Measurements from ENCODE around the gene CHCHD6.

Gene CHCHD6

DNA sequence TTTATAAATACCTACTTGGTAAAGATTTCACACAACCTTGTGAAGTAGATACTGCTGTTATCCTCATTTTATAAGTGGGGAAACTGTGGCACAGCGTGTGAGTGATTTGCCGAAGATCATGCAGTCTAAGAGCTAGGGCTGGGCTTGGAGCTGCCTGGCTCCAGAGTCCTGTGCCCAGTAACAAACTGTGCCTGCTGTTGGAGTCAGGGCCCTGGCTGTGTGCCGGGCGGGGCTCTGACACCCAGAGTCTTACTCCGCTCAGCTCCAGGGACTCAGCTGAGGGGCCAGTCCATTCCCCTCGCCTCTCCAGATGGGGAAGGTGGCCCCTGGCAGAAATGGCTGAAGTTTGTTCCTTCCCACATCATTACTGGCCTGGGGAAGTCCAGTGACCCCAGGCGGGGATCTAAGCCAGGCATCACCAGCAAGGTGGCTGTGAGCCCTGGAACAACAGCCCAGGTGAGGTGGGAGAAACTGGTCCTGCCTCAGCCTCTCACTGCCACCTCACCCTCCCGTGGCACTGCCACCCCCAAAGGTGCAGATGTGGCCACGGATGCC lies 261.6 kb downstream of the CHCHD6 start:
- DNase-seq, result no peak

GRCh38 chr3:126967386-126967785 lies 263.3 kb downstream of the CHCHD6 start:
- no peak for DNase-seq

DNA sequence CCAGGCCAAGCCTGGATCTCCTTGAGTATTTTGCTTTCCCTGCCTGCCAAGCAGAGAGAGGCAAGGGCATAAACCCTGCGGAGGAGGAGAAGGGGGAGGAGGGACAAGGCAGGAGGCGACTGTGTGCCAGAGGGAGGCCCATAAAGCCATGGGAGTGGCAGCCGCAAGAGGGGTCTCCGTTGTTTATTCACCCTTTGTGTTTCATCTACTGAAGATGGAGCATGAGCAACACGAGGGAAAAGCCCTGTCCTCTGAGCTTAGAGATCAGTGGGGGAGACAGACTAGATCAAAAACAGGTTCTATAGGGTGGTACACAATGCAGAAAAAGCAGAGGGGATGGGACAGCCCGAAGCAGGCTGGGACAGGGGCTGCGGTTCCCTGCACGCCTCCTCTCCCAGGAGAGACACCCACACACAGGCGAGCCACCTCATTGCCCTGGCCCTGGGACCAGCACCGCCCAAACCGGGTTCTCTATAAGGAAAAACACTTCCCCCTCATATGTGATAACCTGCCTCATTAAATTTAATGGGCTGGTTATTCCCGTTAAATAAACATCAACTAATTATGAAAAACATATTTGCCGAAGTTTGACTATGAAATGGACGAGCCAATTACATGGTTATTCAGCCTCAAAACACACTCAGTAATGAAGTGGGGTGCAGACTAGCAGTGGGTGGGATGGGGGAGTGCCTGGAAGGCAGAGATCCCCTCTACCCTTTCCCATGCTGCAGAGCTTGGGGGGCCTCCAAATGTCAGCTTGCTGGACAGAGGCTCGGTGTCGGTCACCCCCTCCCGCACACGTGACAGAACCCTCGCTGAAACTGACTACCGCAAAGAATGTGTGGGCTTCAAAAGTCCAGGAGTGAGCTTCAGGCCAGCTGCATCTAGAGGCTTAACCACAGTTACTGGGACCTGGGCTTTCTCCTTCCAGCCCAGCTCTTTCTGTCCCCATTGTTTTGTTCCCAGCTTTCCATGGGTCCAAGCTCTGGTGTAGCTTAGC lies 264.7 kb downstream of the CHCHD6 start:
- DNase-seq, result no peak

DNA sequence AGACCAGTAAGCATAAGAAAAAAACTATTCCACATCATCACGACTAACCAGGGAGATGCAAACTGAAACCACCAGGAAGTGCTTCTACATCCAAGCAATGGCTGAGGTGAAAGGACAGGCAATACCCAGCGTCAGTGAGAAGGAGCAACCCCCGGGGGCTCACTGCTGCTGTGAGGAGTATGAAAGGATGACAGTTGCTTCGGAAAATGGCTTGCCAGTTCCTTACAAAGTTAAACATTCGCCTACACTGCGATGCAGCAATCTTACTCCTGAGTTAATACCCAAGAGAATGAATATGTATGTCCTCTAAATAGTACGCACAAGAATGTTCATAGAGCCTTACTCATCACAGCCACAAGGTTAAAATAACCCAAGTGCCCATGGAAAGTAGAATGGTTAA lies 265.5 kb downstream of the CHCHD6 start:
- no peak for DNase-seq

DNA sequence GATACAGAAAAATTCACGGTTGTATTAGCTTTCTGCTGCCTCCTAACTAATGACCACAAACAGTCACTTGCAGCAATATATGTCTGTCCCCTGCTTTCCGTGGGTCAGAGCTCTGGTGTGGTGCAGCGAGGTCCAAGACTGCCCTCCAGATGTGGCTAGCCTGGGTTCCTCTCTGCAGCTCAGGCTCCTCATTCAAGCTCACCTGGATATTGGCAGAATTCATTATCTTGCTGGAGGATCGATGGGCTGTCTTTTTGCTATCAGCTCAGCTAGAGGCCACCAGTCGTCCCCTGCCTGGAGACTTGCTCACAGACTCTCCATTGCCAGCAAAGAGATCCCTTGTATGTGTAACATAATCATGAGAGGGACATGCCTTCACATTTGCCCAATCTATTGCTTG lies 266.1 kb downstream of the CHCHD6 start:
- DNase-seq, result no peak

DNA sequence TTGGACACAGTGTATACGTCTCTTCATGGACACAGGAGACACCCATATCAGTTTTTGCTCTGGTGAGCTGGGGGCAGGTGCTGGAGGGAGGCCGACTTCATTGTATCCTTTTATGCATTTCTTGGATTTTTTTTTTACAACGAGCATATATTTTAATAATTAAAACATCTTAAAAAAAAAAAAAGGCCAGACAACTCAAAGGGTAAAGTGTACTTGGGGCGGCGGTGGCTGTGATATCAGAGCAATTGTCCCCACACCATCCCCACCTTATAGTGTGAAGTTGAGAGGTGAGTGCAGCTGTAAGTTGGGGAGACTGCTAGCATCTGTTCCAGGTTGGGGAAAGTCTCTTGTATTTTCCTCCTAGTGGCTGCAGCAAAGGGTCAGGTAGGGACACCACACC lies 266.9 kb downstream of the CHCHD6 start:
- no peak for DNase-seq

DNA sequence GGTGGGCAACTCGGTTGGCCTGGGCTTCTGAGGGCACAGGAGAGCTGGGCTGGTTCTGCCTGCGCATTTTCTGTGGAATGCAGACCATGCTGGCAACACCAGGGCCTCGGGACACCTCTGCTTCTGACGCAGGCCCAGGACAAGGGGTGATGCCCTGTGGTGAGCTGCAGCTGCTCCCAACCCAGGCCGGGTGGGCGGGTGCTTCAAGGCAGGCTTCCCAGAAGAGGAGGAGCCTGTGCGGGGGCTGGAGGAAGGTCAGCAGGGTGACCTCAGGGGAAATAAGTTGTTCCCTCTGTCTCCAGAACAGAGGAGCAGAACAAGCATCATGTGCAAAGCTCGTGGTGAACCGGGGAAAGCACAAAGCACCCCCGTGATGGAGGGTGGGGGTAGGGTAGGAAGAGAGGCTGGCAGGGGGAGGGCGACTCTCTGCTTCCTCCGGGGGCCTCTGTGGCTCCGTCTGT lies 267.9 kb downstream of the CHCHD6 start:
- no peak for DNase-seq

DNA sequence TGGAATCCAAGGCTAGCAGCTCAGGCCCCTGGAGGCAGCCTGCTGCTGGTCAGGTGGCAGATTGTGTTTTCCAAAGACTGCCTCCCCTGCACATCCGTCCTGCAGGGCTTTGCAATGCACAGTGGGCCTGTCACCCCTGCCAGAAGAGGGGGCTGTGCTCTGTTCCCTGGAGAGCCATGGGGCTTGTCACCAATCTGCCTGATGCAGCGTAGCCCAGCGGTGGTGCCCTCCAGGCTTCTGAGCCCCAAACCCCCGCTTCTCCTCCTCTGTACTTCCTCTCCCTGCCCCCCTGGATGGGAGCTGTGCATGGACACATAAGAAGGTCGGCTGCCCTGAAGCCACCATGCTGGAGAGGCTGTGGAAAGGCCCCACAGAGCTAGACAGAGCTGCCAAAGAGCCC lies 268.8 kb downstream of the CHCHD6 start:
- no peak for DNase-seq

DNA sequence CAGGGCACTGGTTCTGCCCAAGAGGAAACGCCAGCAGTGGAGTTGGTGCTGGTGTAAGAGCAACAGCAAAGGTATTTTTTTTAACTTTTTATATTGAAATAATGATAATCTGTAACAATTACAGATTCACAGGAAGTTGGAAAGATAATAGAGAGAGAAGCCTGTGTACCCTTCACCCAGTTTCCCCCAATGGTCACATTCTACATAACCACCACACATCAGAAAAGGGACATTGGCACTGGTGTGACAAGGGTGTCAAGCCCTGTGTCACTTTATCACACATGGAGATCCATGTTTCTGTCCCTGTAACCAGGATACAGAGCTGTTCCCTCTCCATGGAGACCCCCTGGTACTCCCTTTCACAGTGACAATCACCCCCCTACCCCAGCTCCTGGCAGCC lies 269.8 kb downstream of the CHCHD6 start:
- DNase-seq, result no peak

DNA sequence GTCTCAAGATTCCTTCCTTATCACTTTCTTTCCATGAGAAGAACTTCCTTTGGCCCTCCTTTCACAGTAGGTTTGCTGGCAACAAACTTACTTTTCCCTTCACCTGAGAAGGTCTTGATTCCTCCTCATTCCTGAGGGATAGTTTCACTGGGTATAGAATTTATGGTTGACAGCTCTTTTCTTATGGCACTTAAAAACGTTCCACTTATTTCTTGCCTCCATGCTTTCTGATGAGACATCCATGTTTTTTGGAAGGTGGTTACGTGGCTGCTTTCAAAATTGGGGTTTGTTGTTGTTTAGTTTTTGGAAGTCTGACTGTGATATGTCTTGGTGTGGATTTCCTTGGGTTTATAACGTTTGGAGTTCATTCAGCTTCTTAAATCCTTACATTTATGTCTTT lies 270.7 kb downstream of the CHCHD6 start:
- DNase-seq, result no peak

DNA sequence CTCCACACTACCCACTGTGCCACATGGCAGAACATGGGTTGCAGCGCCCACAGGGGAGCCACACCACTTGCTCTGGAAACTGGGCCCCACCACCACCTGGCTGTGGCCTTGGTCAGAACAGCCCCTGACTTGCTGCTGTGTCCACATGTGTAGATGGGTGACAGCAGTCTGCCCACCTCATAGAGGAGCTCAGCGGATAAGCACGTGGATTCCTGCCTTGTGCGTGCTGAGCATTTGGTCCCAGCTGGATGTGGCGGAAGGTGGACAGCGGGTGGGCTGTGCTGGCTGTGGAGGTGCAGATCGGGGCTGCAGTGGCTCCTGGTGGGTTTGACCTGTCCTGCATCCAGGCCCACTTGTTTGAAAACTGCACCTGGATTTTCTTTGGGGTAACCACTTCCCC lies 272.9 kb downstream of the CHCHD6 start:
- no peak for DNase-seq

GRCh38 chr3:126977821-126978220 lies 273.8 kb downstream of the CHCHD6 start:
- DNase-seq, result no peak

DNA sequence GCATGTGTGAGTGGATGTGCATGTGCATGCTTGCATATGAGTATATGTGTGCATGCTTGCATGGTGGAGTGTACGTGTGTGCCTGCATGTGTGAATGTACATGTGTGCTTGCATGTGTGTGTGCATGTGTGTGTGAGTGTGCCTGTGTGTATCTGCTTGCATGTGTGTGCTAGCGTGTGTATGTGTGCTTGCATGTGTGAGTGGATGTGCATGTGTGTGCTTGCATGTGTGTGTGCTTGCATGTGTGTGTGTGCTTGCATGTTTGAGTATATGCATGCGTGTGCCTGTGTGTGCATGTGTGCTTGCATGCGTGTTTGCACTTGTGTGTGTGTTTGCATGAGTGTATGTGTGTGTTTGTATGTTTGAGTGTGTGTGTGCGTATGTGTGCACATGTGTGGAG lies 274.3 kb downstream of the CHCHD6 start:
- no peak for DNase-seq

GRCh38 chr3:126979046-126979628 lies 275.1 kb downstream of the CHCHD6 start:
- DNase-seq, result no peak

DNA sequence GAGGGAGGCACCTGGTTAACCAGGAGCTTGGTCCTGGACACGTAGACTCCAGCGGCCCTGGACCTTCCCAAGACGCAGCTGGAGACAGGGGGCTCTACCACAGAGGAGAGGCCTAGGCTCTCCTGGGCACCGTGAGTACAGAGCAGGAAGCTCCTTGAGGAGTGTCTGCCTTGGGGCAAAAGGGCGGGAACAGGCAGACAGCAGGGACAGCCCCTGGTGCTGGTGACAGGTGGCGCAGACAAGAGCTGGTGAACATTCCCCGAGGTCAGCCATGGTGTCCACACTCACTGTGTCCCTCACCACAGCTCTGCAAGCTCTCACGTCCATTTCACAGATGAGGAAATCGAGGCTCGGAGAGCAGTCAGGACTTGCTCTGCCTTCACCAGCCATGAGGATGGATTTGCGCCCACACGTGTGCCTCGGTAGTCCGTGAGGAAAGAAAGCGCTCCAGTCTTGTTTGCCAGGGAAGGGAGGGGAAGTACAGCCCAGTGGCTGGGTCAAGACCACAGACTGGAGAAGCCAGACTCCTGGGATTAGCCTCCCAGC lies 276.3 kb downstream of the CHCHD6 start:
- DNase-seq, result no peak

DNA sequence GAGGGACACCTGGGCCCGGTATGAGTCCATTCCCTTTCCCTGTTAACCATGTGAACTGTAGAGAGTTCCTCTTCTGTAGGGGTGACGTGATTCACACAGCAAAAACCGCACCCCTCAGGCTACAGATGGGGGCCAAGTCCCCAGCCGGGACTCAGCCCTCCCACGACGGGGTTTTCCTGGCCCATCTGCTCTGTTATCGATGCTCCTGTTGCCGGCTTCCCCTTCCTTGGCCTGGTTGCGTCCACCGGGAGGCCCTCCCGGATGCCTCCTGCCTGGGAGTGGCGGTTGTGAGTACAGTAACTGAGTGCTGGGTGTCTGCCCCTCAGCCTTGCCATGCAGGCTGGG lies 278.1 kb downstream of the CHCHD6 start:
- DNase-seq, result peak; percentile 65 to 68

GRCh38 chr3:126982471-126983175 lies 278.6 kb downstream of the CHCHD6 start, which contains the start of gene PLXNA1:
Gene PLXNA1, plus strand, starts transcription at chr3:126983115. Its CDS starts 5,479 bp downstream, at chr3:126988594.
- DNase-seq, result peak; percentile 81 to 85

GRCh38 chr3:126983276-126983652 lies 279.2 kb downstream of the CHCHD6 start:
- DNase-seq, result no peak

DNA sequence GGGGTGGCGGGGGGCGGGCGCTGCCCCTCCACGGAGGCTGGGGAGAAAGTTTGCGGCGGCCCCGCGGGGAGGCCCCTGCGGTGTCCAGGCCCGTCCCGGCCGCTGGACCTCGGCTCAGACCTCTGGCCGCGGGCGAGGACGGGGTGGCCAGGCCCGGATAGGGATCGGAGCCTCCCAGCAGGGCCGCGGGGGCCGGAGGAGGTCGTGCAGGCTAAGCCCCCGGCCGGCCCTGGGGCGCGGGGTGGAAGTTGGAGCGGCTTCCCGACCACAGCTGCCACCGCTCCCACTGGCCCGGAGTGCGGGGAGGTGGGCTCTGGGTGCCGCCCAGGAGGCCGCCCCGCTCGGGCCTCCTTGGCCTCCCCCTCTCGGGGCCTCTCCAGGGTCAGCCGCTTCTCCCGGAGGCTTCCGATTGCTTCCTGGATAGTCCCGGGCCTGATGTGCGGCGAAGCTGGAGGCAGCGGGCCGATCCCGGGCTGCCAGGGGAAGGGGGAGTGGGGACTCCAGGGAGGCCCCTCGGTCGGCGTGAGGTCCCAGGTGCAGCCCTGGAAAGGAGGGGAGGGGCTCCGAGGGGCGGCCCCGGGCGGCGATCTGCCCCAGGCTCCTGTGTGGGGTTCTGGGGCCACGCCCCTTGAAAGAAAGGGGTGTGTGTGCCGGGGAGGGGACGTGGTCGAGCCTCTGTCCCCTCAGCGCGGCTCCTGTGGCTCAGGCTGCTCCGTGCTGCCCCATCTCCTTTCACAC lies 279.8 kb downstream of the CHCHD6 start:
- peak in 1 of 2 experiments; percentile 21 for DNase-seq

- no peak for DNase-seq
These were observed 280.5 kb downstream of the CHCHD6 start for GRCh38 chr3:126984391-126985131.

Measured in activated CD4-positive, alpha-beta T cell treated with anti-CD3 and anti-CD28 coated beads, Interleukin-2, amount 50 U/mL, for 4 hours (primary cell).